WERI-Rb-1 (cell line): Measurements from ENCODE around the gene PYURF.

Experiments used
- DNase-seq: peaks from one replicate; pipeline ENCODE4 v3.0.0-alpha.2; 2020
- H3K27ac ChIP-seq: fragments of 250-450 bp; sonication (Bioruptor Pico); 2 replicates; pipeline ENCODE4 v1.5.1; 2020; ENCODE audit warnings: mild to moderate bottlenecking, moderate library complexity
- H3K27me3 ChIP-seq: fragments of 250-450 bp; sonication (Bioruptor Pico); 2 replicates; pipeline ENCODE4 v1.5.1; 2021; ENCODE audit warnings: mild to moderate bottlenecking, low read depth, moderate library complexity; ENCODE audit not compliant: insufficient read depth, severe bottlenecking
- H3K36me3 ChIP-seq: fragments of 250-450 bp; sonication (Bioruptor Pico); 2 replicates; pipeline ENCODE4 v1.5.1; 2020; ENCODE audit warnings: mild to moderate bottlenecking, moderate library complexity
- H3K4me3 ChIP-seq: 2 replicates; pipeline ENCODE4 v1.5.1; 2011; ENCODE audit warnings: low read depth, mild to moderate bottlenecking, control low read depth, low read length
- H3K9me3 ChIP-seq: fragments of 250-450 bp; sonication (Bioruptor Pico); 2 replicates; pipeline ENCODE4 v1.5.1; 2021; ENCODE audit warnings: mild to moderate bottlenecking, moderate library complexity; ENCODE audit not compliant: severe bottlenecking
- CTCF ChIP-seq: IDR thresholded peaks from 2 replicates; pipeline ENCODE4 v1.5.1; 2011; ENCODE audit warnings: low read depth, mild to moderate bottlenecking, control low read depth, inconsistent platforms, low read length

PYURF gene

GRCh38 chr4:88537709-88538108 lies 14.1 kb upstream of the PYURF start:
- Histone ChIP-seq H3K27me3 (no peaks in the 10 kb centered on the region), H3K9me3 (no peaks in the 10 kb centered on the region), H3K36me3 (no peaks in the 10 kb centered on the region), H3K4me3 (no peak overlapping the region), H3K27ac (no peak overlapping the region)
- TF ChIP-seq CTCF, result no peak
- DNase-seq, result no peak

DNA sequence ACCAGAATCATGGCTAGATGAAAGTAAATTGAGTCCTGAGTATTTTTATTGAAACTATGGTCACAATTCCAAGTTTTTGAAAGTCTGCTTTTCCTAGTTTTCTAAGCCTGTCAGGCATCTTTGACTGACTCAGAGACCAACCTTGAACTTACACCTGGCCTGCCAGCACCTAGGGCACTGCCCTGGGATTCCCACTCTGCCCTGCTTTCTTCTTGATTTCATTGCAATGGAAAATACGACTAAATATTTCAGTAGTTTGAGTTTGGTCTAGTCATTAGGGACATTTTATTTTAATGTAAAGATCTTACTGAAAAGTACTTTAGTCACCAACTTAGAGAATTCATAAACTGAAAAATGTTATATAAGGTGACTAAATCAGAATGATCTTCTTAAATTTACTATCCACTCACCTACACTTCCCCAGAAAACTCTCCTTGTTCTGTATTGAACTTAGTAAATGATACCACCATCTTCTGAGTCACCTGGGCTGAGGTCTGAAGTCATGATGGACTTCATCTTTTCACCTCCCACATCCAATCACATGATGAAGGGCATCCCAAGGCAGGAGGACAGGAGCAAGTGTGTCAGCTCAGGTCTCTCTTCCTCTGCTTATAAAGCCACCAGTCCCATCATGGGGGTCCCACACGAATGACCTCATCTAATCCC lies 11.6 kb upstream of the PYURF start:
- DNase-seq, result no peak
- no peak for TF ChIP-seq CTCF
- Histone ChIP-seq H3K4me3 (no peak overlapping the region), H3K36me3 (no peaks in the 10 kb centered on the region), H3K9me3 (no peaks in the 10 kb centered on the region), H3K27ac (no peak overlapping the region), H3K27me3 (no peaks in the 10 kb centered on the region)

DNA sequence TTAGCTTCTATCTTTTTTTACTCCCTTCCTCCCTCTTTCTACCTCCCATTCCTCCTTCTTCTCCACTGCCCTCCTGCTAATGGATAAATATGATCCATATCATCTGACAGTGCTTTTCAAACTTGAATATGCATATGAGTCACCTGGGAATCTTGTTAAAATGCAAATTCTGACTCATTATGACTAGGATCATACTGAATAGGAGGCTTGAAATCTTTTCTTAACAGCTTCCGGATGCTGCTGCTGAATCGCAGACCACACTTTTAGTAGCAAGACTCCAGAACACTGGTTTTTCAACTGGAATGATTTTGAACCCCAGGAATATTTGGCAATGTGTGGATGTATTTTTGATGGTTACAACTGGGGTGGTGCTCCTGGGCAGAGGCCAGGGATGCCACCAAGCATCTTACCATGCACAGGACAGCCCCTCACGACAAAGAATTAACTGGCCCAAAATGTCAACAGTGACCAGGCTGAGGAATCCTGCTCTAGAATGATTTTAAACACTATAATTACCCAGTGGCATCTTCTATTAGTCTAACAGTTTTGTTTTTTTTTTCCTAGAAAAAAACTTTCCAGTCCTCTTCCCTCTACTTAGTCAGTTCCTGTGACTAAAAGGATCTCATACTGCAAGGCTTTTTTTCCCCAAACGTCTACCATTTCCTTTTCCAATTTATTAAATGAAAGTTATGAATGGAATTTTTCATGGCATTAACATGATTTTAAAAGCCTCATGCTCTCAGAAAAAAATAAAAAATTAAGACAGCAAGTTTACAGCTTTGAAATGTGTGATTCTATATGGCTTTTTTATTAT lies 10.6 kb upstream of the PYURF start:
- no peaks in the 10 kb centered on the region for H3K36me3 ChIP-seq
- DNase-seq, result no peak
- H3K9me3 ChIP-seq, result no peaks in the 10 kb centered on the region
- no peaks in the 10 kb centered on the region for H3K27me3 ChIP-seq
- no peak overlapping the region for H3K27ac ChIP-seq
- H3K4me3 ChIP-seq, result no peak overlapping the region
- no peak for TF ChIP-seq CTCF

- Histone ChIP-seq H3K36me3 (no peaks in the 10 kb centered on the region), H3K27me3 (no peaks in the 10 kb centered on the region), H3K9me3 (no peaks in the 10 kb centered on the region), H3K27ac (no peak overlapping the region), H3K4me3 (no peak overlapping the region)
- TF ChIP-seq CTCF, result no peak
- no peak for DNase-seq
Measured at GRCh38 chr4:88533088-88533790, 9.7 kb upstream of the PYURF start.

DNA sequence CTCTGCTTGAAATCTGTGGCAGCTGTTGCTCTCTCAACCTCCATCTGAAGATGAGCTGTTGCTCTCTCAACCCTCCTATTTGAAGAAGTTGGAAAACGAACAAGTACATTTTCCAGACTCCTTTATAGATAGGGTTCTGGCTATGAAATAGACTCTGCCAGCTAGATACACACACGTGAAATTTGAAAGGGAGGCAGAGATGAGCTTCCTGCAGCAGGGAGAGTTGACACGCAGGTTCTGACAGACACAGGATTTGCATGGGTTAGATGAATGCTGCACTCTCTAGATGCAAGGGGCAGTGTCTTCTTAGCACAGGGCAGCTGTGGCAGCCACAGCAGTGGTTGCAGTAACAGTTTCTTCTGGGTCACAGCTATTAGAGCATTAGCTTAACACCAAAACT lies 8.0 kb upstream of the PYURF start:
- no peak overlapping the region for H3K4me3 ChIP-seq
- no peaks in the 10 kb centered on the region for H3K27me3 ChIP-seq
- no peaks in the 10 kb centered on the region for H3K9me3 ChIP-seq
- H3K36me3 ChIP-seq, result no peaks in the 10 kb centered on the region
- H3K27ac ChIP-seq, result no peak overlapping the region
- no peak for DNase-seq
- TF ChIP-seq CTCF, result no peak
